Activated T-cell treated with anti-CD3 and anti-CD28 coated beads for 4 hours (primary cell): Measurements from ENCODE around the gene KCNG2.

Experiments used
- DNase-seq: peaks from one replicate; pipeline ENCODE4 v3.0.0-alpha.2; 2020

Gene KCNG2

GRCh38 chr18:79947054-79947755 lies 149.5 kb downstream of the KCNG2 start:
- DNase-seq = no peak

GRCh38 chr18:79947881-79948610 lies 150.3 kb downstream of the KCNG2 start:
- no peak for DNase-seq

DNA sequence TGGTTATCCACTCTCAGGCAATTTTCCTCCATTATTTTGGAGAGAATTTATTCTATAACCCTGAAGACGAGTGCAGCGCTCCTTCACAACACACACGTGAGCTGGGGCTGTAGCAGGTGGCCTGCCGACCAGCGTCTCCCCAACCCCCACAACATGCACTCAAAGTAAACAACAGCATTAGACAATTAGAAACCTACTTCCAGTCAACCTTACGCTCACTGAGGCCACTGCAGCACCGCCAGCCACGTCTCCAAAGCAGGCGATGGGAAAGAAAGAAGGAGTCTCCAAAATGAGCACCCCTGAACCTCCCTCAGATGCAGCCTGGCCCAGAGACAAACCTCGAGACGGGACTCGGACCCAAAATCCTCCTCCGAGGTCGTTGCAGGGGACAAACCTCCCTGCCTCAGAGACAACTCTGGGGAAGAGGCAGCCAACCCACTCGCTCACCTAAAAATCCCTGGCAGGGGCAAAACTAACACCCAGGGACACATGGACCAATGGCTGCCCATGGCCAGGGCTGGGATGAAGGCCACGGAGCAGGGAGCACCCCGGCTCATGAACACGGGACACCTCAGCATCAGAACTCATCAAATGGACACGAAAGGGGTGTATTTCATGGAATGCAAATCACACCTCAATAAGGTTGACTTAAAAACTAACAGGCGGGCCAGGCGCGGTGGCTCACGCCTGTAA lies 151.1 kb downstream of the KCNG2 start:
- no peak for DNase-seq
